G401.6 (cell line): ENCODE measurements around the gene SNORC.

Source experiments
- FAIRE-seq: peaks from 2 replicates; lab custom pipeline; 2012; peaks lifted over from hg19 to GRCh38; lab: Jason Lieb, UNC

SNORC gene

DNA sequence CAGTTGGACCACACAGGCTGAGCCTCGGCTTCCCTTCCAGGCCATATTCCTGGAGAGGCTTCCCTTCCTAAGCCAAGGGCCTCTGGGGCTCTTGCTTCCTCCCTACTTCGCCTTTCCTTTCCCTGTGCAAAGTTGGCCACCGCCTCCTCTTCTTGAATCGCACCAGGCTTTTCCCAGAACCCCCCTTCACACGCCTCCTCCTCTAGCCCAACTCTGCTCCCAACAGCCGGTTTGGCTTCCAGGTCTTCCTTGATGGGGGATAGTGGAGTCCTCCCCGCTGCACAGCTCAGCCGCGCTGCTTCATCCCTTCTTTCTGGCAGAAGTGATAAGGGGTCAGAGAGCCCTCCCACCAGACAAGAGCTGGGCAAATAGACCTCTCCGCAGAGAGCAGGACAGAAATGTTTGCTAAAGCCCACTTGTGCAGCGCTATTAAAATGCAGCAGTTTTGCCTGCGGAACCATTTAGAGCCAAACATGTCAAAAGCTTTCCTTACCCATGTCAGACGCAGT, 56.4 kb downstream of the SNORC start:
- FAIRE-seq: no peak

DNA sequence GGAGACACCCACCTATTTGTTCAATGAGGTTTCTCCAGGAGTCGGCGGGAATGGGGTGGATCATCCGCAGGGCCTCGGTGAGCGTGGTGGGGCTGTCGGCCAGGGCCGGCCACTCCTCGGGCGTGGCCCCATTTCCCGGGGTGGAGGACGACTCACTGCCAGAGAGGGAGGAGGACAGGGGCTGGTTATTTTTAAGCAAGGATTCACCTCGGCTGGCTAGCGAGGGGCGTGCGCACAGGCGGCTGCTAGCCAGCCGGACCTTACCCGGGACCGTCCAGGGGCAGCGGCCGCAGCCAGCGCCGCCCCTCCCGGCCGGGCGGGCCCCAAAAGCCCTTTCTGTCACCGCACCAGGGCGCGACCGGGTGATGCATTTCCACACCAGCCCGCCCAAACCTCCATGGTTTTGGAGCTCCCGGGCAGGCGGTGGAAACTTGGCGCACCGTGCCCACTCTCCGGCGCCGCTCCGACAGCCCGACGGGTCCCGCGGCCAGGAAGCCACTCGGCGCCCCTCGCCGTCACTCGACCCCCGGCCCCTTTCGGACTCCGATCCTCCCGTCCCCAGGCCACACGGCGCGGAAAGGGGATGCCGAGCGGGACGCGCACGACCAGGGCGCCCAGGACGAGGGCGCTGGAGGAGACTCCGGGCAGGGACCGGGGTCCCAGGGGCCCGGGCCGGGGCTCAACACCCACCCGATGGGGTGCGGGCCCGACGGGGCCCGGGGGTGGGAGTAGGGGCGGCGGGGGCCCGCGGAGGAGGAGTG, 57.1 kb downstream of the SNORC start:
- no peak for FAIRE-seq

DNA sequence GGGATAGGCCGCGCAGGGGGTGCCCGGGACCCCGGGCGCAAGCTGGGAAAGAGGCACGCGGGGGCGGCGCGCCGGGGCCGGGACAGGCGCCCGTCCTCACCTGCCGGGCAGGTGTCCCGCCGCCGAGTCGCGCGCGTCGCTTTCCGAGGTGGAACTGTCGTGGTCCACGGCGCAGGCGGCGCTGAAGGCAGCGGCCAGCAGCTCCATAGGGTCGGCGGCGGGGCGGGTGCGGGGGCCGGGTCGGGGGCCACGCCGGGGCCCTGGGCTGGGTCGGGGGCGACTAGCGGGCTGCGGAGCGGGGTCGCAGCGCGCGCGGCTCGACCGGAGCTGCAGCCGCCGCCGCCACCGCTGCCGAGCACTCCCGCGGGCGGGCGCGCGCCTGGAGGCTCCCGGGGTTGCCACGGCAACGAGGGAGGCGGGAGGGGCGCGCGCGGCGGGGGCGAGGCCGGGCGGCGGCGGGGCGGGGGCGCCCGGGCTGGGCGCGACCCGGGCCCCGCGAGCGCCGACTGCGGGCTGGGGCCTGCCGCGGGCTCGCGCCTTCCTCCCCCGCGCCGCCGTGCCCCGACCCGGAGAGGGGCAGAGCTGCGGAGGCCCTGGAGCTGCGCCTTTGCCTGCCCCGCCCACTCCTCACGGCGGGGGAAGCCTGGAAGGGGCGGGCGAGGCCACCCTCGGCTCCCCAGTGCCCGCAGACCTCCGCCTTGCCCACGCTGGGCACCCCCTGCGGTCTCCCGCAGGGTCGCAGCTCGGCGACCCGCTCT, 57.9 kb downstream of the SNORC start:
- no peak for FAIRE-seq
